Bone marrow (tissue), 2 donors: ENCODE measurements around the gene GRIK1.

Source experiments
- DNase-seq, 2 donors: peaks; one replicate each; lab custom pipeline; 2025; lab: John Stamatoyannopoulos, UW

The GRIK1 gene

DNA sequence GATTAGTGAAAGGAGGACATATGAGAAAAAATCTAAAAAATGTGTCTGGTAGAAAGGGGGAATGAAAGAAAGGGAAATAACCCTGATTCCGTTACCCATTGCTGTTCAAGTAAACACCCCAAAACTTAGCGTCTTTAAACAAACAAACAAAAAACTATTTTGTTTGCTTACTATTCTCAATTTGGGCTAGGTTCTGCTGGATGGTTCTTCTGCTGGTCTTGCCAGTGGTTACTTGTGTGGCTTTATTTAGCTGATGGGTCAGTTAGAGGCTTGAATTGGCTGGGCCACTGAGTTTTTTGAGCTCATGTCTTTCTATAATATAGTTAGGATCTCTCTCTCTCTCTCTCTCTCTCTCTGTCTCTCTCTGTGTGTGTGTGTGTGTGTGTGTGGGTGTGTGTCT lies 112.1 kb downstream of the GRIK1 start:
- no peak for DNase-seq

- no peak for DNase-seq
These were observed 112.6 kb downstream of the GRIK1 start for GRCh38 chr21:29827236-29827635.

GRCh38 chr21:29826386-29826785 lies 113.4 kb downstream of the GRIK1 start:
- no peak for DNase-seq

DNA sequence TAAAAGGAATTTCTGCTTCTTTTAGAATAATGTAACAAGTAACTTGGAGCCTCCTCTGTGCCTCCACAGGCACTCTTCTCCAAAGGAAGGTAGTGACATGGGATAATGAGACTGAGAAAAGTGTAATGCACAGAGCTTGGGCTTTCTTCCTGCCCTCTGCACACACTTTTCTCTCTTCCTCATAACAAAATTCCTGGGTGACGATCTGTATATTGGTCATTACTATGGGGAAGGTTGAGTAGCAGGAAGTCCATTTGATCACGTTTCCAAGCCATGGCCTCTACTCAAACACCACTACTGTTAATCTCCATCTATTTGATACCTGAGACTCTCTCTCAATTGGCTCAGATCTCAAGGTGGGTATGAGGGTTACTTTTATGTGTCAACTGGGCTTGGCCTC lies 113.9 kb downstream of the GRIK1 start:
- no peak for DNase-seq

- DNase-seq, result no peak
These were observed 114.5 kb downstream of the GRIK1 start for GRCh38 chr21:29825345-29825744.

- DNase-seq, result no peak
These were observed 117.7 kb downstream of the GRIK1 start for GRCh38 chr21:29822064-29822463.

GRCh38 chr21:29821230-29821629 lies 118.6 kb downstream of the GRIK1 start:
- DNase-seq, result no peak

GRCh38 chr21:29819675-29820326 lies 120.0 kb downstream of the GRIK1 start:
- DNase-seq, result no peak

DNA sequence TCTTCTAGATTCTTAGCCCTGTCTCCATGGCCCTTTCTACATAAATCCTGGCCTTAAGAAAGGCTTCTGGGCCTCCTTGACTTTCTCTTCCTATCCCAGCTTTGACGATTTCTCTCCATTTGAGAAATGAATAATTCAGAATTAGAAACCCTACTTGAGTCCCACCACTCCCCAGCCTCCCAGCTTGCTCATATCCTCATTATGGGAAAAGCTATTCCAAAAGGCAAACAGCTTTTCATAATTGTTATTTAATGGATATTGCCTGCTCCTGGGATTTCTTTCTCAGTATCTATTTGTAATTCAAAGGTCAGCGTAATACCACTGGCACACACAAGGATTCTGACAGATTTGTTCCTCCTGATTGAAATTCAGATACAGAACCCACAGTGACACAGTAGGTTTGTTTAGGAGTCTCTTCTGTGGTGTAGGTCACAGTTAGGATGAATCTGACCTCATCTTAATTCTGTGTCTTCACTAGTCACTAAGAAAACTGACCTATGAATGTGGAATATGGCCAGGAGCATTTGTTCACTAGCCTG lies 121.3 kb downstream of the GRIK1 start:
- no peak for DNase-seq

- DNase-seq, result no peak
These were observed 122.3 kb downstream of the GRIK1 start for GRCh38 chr21:29817450-29817849.

DNA sequence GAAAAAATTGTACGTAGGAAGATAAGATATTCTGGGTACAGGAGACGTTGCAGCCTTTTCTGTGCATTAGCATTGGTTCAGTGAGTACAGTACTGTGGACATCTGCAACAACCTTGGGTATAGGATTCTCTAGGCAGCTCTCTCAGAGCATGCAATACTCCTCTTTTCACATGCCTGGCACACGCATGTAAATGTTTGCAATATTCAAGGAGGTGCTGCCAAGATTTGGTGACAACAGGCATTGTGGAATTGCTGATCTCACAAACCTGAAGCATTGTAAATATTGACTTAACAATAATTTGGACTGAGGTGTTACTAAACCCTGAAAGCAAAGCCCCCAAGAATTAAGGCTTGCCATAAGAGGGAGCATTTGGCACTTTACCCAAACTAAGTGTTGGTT lies 126.8 kb downstream of the GRIK1 start:
- no peak for DNase-seq

DNA sequence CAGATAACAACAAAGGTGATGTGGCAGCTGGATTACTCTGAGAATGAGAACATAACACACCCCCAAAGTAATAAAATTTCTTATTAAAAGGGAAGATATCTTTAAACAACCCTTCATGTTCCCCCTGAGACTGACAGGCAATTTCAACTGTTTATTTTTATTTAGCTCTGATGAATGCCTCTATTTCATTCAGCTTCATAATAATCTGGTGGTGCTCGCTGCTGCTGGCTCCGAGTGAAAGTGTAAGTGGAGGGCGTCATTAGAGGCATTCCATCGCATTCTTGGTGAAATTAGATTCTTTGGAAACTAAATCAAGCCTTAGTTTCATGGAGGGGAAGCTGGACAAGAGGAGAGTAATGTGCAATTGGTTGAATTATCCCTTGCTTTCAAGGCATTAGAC lies 128.9 kb downstream of the GRIK1 start:
- DNase-seq, result no peak

DNA sequence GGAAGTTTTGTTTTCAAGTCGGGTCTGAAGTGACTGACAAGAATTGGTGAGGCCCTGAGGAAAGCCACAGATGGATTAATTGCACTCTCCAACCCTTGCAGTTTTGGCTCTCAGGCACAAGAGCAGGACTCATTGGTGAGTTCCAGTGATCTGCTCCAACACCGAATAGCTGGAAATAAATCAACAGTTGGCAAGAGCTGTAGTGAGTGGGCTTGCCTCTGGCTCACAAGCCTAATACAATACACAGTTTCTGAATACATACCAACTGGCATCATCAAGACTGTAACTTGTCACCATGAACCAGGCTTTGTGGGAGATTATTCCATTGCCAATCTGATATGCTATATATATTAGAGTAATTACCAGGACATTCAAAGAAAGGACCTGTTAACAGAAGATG lies 131.6 kb downstream of the GRIK1 start:
- DNase-seq, result no peak

DNA sequence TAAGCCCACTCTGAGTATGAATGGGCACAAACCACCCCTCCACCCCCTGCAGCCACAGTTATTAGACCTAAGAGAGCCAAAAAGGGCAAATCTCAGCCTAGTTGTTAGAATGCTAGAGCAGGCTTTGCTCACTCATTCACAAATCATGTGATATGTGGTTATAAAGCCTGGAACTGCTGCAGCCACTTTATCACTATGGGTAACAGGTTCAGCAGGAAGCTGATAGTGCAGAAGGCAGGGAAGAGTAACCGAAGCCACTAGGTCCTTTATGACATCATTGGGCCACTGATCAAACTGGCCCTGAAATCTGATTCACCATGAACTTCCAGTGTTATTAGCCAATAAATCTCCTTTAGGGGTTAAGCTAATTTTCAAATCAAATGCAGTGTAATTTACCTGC lies 134.7 kb downstream of the GRIK1 start:
- DNase-seq, result no peak

DNA sequence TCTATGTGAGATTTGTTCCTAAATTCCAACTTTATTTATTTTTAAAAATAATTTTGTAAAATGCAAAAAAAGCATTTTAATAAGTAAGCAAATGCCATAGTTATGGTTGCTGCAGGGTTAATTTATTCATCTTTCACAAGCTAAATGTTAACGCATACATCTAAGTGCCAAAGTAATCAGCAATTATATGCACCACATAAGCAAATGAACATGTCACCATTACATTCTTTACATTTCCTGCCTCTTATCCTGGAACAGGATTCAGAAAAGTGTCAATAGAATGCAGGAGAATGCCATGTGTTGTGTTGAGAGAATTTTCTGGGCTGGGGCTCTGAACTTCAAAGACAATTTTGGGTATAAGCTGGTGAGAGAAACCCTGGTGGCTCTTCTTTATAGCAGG lies 136.6 kb downstream of the GRIK1 start:
- no peak for DNase-seq

DNA sequence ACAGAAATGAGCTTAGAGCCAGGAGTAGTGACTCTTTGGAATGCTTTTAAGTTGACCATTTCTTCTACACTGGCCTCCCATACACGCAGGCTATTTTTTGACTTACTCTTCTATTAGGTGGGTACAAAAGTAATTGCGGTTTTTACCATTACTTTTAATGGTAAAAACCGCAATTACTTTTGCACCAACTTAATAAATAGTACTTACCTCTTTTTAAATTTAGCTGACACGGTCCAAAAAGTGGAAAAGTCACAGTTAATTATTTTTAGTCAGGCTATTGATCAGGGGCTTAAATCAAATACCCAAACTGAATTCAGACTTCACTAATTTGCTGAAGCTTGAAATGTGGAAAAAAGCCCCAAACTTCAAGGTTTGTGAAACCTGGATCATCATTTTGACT lies 138.7 kb downstream of the GRIK1 start:
- no peak for DNase-seq

GRCh38 chr21:29800056-29800455 lies 139.7 kb downstream of the GRIK1 start:
- DNase-seq, result no peak

- DNase-seq, result no peak
These were observed 141.0 kb downstream of the GRIK1 start for GRCh38 chr21:29798840-29799239.

- no peak for DNase-seq
These were observed 142.6 kb downstream of the GRIK1 start for GRCh38 chr21:29797155-29797554.

GRCh38 chr21:29793712-29794111 lies 146.1 kb downstream of the GRIK1 start:
- DNase-seq, result no peak

DNA sequence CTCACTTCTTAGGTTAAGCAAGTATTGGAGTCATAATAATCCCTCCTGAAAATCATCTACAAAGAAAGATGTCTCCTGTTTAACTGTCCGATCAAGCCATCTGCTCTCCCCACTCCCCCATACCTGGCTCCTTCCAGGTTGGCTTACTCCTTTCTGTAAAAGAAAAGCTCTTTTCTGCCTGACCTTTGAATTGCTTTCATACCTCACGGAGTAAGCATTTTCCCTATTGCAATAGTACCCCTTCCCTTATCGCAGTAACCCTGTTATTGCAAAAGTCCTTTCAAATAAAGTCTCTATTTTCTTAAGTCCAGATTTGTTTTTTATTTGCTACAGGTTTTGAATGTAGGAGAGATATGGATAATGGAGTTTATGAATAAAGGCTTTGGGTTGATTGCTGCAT lies 150.4 kb downstream of the GRIK1 start:
- DNase-seq, result no peak

- DNase-seq, result no peak
These were observed 151.0 kb downstream of the GRIK1 start for GRCh38 chr21:29788752-29789151.

GRCh38 chr21:29787361-29787909 lies 152.4 kb downstream of the GRIK1 start:
- DNase-seq, result no peak
